GM21717 (cell line): Measurements from ENCODE around the gene SCO2.

ENCODE experiments used
- ATAC-seq: cut with Tn5 transposase; IDR thresholded peaks from one replicate; pipeline ENCODE4 v1.9.1; 2021; ENCODE audit warnings: mild to moderate bottlenecking, moderate library complexity; ENCODE audit not compliant: unreplicated experiment

SCO2 gene

GRCh38 chr22:50482107-50483074, 43.0 kb downstream of the SCO2 start:
- no peak for ATAC-seq

- ATAC-seq, result no peak
These were observed 43.8 kb downstream of the SCO2 start, which contains the start of gene ADM2 for GRCh38 chr22:50481440-50482106. TSS of gene ADM2 (plus strand) at chr22:50481543. CDS start at chr22:50481848, 305 bp downstream.

- ATAC-seq, result no peak
These were observed 44.4 kb downstream of the SCO2 start for GRCh38 chr22:50481045-50481439.

GRCh38 chr22:50479721-50480120, 45.7 kb downstream of the SCO2 start:
- ATAC-seq, result no peak

GRCh38 chr22:50477923-50478322, 47.5 kb downstream of the SCO2 start:
- ATAC-seq, result no peak

- ATAC-seq, result no peak
These were observed 48.5 kb downstream of the SCO2 start for GRCh38 chr22:50476868-50477267.

- no peak for ATAC-seq
These were observed 49.8 kb downstream of the SCO2 start for GRCh38 chr22:50475652-50476002.

GRCh38 chr22:50474710-50475651, 50.4 kb downstream of the SCO2 start, which contains the start of gene SBF1:
TSS of gene SBF1 (minus strand) at chr22:50475035. CDS start at chr22:50474840, 195 bp downstream.
- ATAC-seq, result no peak

GRCh38 chr22:50473855-50474671, 51.3 kb downstream of the SCO2 start:
- ATAC-seq, result no peak
